Immature natural killer cell (primary cell): Measurements from ENCODE around the gene SPAG17. TPM values are rescaled to one million over a fixed set of nuclear protein-coding genes. Genes with fewer than 3 reads are reported as not detected.

Experiments
- DNase-seq, 3 donors: peaks; one replicate each; pipeline ENCODE4 v3.0.0; 2022; ENCODE audit warnings: mixed read lengths in 1 of 3
- H3K27ac Mint-ChIP-seq, 6 donors: one replicate each; pipeline ENCODE4 v1.8.0; 2020; ENCODE audit warnings: mixed read lengths in 6 of 6, mild to moderate bottlenecking in 5 of 6, inconsistent platforms in 4 of 6, moderate library complexity in 3 of 6
- H3K27me3 Mint-ChIP-seq, 3 donors: one replicate each; pipeline ENCODE4 v1.8.0; 2020 to 2021; ENCODE audit warnings: low read depth in 3 of 3, mild to moderate bottlenecking in 3 of 3, mixed read lengths in 3 of 3, moderate library complexity in 3 of 3, inconsistent platforms in 1 of 3
- H3K36me3 Mint-ChIP-seq, 3 donors: one replicate each; pipeline ENCODE4 v1.8.0; 2020; ENCODE audit warnings: mixed read lengths in 3 of 3, inconsistent platforms in 2 of 3, mild to moderate bottlenecking in 2 of 3
- H3K4me1 Mint-ChIP-seq, 2 donors: one replicate each; pipeline ENCODE4 v1.8.0; 2020; ENCODE audit warnings: inconsistent platforms in 2 of 2, mild to moderate bottlenecking in 2 of 2, mixed read lengths in 2 of 2, moderate library complexity in 1 of 2
- H3K4me3 Mint-ChIP-seq, 5 donors: one replicate each; pipeline ENCODE4 v1.8.0; 2020; ENCODE audit warnings: mild to moderate bottlenecking in 5 of 5, mixed read lengths in 5 of 5, inconsistent platforms in 3 of 5, moderate library complexity in 3 of 5
- H3K9me3 Mint-ChIP-seq, 6 donors: one replicate each; pipeline ENCODE4 v1.8.0; 2020; ENCODE audit warnings: mild to moderate bottlenecking in 6 of 6, mixed read lengths in 6 of 6, inconsistent platforms in 4 of 6, moderate library complexity in 3 of 6
- polyA plus RNA-seq, 3 donors: library from polyadenylated mRNA; unstranded; fragments of 300-500 nt; fragmentation: Illumina TruSeq; gene quantifications; one replicate each; pipeline ENCODE4 v1.2.3, GENCODE V29; 2021

The SPAG17 gene
- polyA plus RNA-seq, 3 donors from 2014 or later, result not detected

GRCh38 chr1:117905019-117905418, 280.0 kb downstream of the SPAG17 start:
- Mint-ChIP-seq H3K9me3 (no peaks in the 10 kb centered on the region), H3K27ac (no peak overlapping the region), H3K27me3 (no peaks in the 10 kb centered on the region), H3K4me1 (no peaks in the 10 kb centered on the region), H3K4me3 (no peak overlapping the region), H3K36me3 (peaks cover 35 to 61% (median 40%) of the 10 kb centered on the region in 3 donors)
- no peak for DNase-seq

- peaks cover 35 to 59% (median 36%) of the 10 kb centered on the region in 3 donors for H3K36me3 Mint-ChIP-seq
- H3K9me3 Mint-ChIP-seq, result no peaks in the 10 kb centered on the region
- H3K4me3 Mint-ChIP-seq, result no peak overlapping the region
- H3K4me1 Mint-ChIP-seq, result no peaks in the 10 kb centered on the region
- H3K27ac Mint-ChIP-seq, result no peak overlapping the region
- H3K27me3 Mint-ChIP-seq, result no peaks in the 10 kb centered on the region
- no peak for DNase-seq
These were observed 280.5 kb downstream of the SPAG17 start for GRCh38 chr1:117904485-117904884.
